Fibroblast of lung (primary cell): ENCODE results near the gene RBMS2. TPM values are rescaled to one million over a fixed set of nuclear protein-coding genes. Genes with fewer than 3 reads are reported as not detected.

Experiments
- DNase-seq, 2 donors: peaks; one replicate each; pipeline versions ENCODE4 v3.0.0 to v3.0.0-alpha.2; 2010; ENCODE audit warnings: low read depth in 2 of 2
- H2AFZ ChIP-seq: 2 replicates; pipeline ENCODE4 v1.5.1; 2012; ENCODE audit warnings: low read length, control low read depth, inconsistent platforms
- H3K27ac ChIP-seq: 2 replicates; pipeline ENCODE4 v1.5.1; 2011; ENCODE audit warnings: low read length, control low read depth; ENCODE audit not compliant: insufficient read depth
- H3K27me3 ChIP-seq: 2 replicates; pipeline ENCODE4 v1.5.1; 2011; ENCODE audit warnings: mild to moderate bottlenecking, low read length; ENCODE audit not compliant: control insufficient read depth, insufficient read depth
- H3K36me3 ChIP-seq: 2 replicates; pipeline ENCODE4 v1.5.1; 2011; ENCODE audit warnings: low read length; ENCODE audit not compliant: control insufficient read depth, insufficient read depth
- H3K4me1 ChIP-seq: 2 replicates; pipeline ENCODE4 v1.5.1; 2011; ENCODE audit warnings: low read length; ENCODE audit not compliant: control insufficient read depth, insufficient read depth; ENCODE audit errors: extremely low read depth
- H3K4me2 ChIP-seq: 2 replicates; pipeline ENCODE4 v1.5.1; 2011; ENCODE audit warnings: low read length, control low read depth; ENCODE audit not compliant: insufficient read depth; ENCODE audit errors: extremely low read depth
- H3K4me3 ChIP-seq, 4 experiments: fragments of 200-600 bp in 1 of 4; sonication (generic) in 1 of 4; replicated peaks in 1 of 4; 2 replicates each; pipeline ENCODE4 v1.5.1; 2011 to 2016; ENCODE audit warnings: low read length in 4 of 4, low read depth in 3 of 4, mild to moderate bottlenecking in 3 of 4, control low read depth in 2 of 4, inconsistent platforms in 1 of 4, mixed read lengths in 1 of 4; ENCODE audit not compliant: insufficient read depth in 1 of 4; ENCODE audit errors: control extremely low read depth in 1 of 4
- H3K79me2 ChIP-seq: 2 replicates; pipeline ENCODE4 v1.5.1; 2012; ENCODE audit warnings: mild to moderate bottlenecking, low read length, inconsistent platforms; ENCODE audit not compliant: control insufficient read depth, insufficient read depth
- H3K9ac ChIP-seq: 2 replicates; pipeline ENCODE4 v1.5.1; 2011; ENCODE audit warnings: mild to moderate bottlenecking, low read length, control low read depth; ENCODE audit not compliant: insufficient read depth
- H3K9me3 ChIP-seq: 2 replicates; pipeline ENCODE4 v1.5.1; 2012; ENCODE audit warnings: low read depth, low read length; ENCODE audit not compliant: control insufficient read depth, insufficient read depth
- H4K20me1 ChIP-seq: 2 replicates; pipeline ENCODE4 v1.5.1; 2011; ENCODE audit warnings: low read length; ENCODE audit not compliant: control insufficient read depth, insufficient read depth; ENCODE audit errors: extremely low read depth
- CTCF ChIP-seq, 2 donors: IDR thresholded peaks in 1 of 2; conservative IDR thresholded peaks in 1 of 2; 1 replicate in 1 of 2; 2 replicates in 1 of 2; pipeline ENCODE4 v1.5.1; 2011 to 2012; ENCODE audit warnings: low read length in 2 of 2, control low read depth in 1 of 2, inconsistent platforms in 1 of 2, low read depth in 1 of 2, mild to moderate bottlenecking in 1 of 2
- EZH2 ChIP-seq: IDR thresholded peaks from 2 replicates; pipeline ENCODE4 v1.5.1; 2012; ENCODE audit warnings: low read length, control low read depth, mild to moderate bottlenecking; ENCODE audit errors: missing control alignments
- polyA plus RNA-seq, 2 donors: library from polyadenylated mRNA; depleted of rRNA in 1 of 2; stranded (reverse) in 1 of 2; unstranded in 1 of 2; fragments of >200 nt; gene quantifications; 2 replicates each; pipeline ENCODE4 v1.2.1, GENCODE V29; 2011 to 2012; ENCODE audit warnings: missing spikeins in 1 of 2
- total RNA-seq: library from RNA; depleted of rRNA; stranded (reverse); fragments of >200 nt; gene quantifications from 2 replicates; pipeline ENCODE4 v1.2.1, GENCODE V29; 2014

RBMS2 gene
- total and polyA plus RNA-seq, 2 donors (not counting 1 experiment from before 2014, with no cell fraction given): 23.1 to 66.9 TPM

DNA sequence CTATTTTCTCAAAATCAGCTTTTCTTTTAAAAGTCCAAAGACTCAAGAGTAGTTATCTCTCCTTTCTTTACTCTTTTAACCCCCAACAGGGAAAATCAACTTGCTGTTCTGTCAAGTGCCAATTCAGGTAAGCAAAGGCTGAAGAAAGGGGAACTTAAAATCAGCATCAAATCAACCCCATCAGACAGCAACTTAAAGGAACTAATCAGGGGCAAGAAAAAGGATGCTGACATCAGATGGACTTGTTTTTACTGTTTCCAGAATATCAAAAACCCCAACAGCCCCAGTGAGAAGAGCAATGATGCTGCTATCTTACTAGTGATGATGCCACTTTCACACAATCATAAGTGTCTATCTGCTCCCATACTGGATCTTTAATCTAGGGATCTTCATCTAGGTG lies 105.1 kb downstream of the RBMS2 start:
- no peak overlapping the region for H3K4me3 ChIP-seq
- no peak overlapping the region for H3K4me2 ChIP-seq
- TF ChIP-seq EZH2 (no peak), CTCF (conservative IDR thresholded peaks at IDR 0.05 in 1 of 2, IDR thresholded peaks at IDR 0.05 in 1 of 2; ENCODE audit: low read depth in 1 of 2, low read length in 2 of 2) (no peak)
- no peak for DNase-seq
- no peak overlapping the region for H3K27ac ChIP-seq
- no peak overlapping the region for H3K9ac ChIP-seq
- H3K79me2 ChIP-seq: peaks cover 87% of the 10 kb centered on the region
- H3K27me3 ChIP-seq: no peaks in the 10 kb centered on the region
- peaks cover 8% of the 10 kb centered on the region for H3K4me1 ChIP-seq
- H4K20me1 ChIP-seq: no peaks in the 10 kb centered on the region
- H3K36me3 ChIP-seq: peaks cover 3% of the 10 kb centered on the region
- no peak overlapping the region for H2AFZ ChIP-seq
- H3K9me3 ChIP-seq: no peaks in the 10 kb centered on the region

GRCh38 chr12:56628671-56629458 lies 107.2 kb downstream of the RBMS2 start:
- peak overlapping the region; percentile 12 for H2AFZ ChIP-seq
- peaks cover 89% of the 10 kb centered on the region for H3K79me2 ChIP-seq
- TF ChIP-seq EZH2: no peak
- no peak for TF ChIP-seq CTCF (conservative IDR thresholded peaks at IDR 0.05 in 1 of 2, IDR thresholded peaks at IDR 0.05 in 1 of 2; ENCODE audit: low read depth in 1 of 2, low read length in 2 of 2)
- H3K4me3 ChIP-seq: peak overlapping the region; percentile 86 to 97 (median 94)
- peaks cover 25% of the 10 kb centered on the region for H3K4me1 ChIP-seq
- peak overlapping the region; percentile 67 for H3K9ac ChIP-seq
- H3K27ac ChIP-seq: peak overlapping the region; percentile 92
- no peaks in the 10 kb centered on the region for H3K27me3 ChIP-seq
- peak overlapping the region; percentile 99 for H3K4me2 ChIP-seq
- peaks cover 3% of the 10 kb centered on the region for H3K36me3 ChIP-seq
- H4K20me1 ChIP-seq: no peaks in the 10 kb centered on the region
- DNase-seq: peak; percentile 43 to 77
- no peaks in the 10 kb centered on the region for H3K9me3 ChIP-seq

GRCh38 chr12:56629459-56630179 lies 108.0 kb downstream of the RBMS2 start:
- H3K4me1 ChIP-seq: peaks cover 25% of the 10 kb centered on the region
- no peaks in the 10 kb centered on the region for H3K9me3 ChIP-seq
- peak overlapping the region; percentile 86 to 97 (median 94) for H3K4me3 ChIP-seq
- H3K27me3 ChIP-seq: no peaks in the 10 kb centered on the region
- peak overlapping the region; percentile 99 for H3K4me2 ChIP-seq
- peak in 1 of 2 donors; percentile 23 for DNase-seq
- H4K20me1 ChIP-seq: no peaks in the 10 kb centered on the region
- peak overlapping the region; percentile 92 for H3K27ac ChIP-seq
- H3K9ac ChIP-seq: peak overlapping the region; percentile 67
- TF ChIP-seq EZH2 (no peak), CTCF (conservative IDR thresholded peaks at IDR 0.05 in 1 of 2, IDR thresholded peaks at IDR 0.05 in 1 of 2; ENCODE audit: low read depth in 1 of 2, low read length in 2 of 2) (no peak)
- peaks cover 3% of the 10 kb centered on the region for H3K36me3 ChIP-seq
- peaks cover 89% of the 10 kb centered on the region for H3K79me2 ChIP-seq
- H2AFZ ChIP-seq: peak overlapping the region; percentile 12
